HFFc6 (cell line): ENCODE data around the gene NUF2. TPM values are rescaled to one million over a fixed set of nuclear protein-coding genes. Genes with fewer than 3 reads are reported as not detected.

Experiments used
- DNase-seq: peaks from one replicate; pipeline ENCODE4 v3.0.0-alpha.2; 2018
- H3K27ac Mint-ChIP-seq: 2 replicates; pipeline ENCODE4 v1.8.0; 2020; ENCODE audit warnings: mild to moderate bottlenecking, mixed read lengths
- H3K27me3 Mint-ChIP-seq: 2 replicates; pipeline ENCODE4 v1.8.0; 2021; ENCODE audit warnings: mild to moderate bottlenecking, moderate library complexity, mixed read lengths; ENCODE audit not compliant: insufficient read depth
- H3K36me3 Mint-ChIP-seq: 2 replicates; pipeline ENCODE4 v1.8.0; 2021; ENCODE audit warnings: low read depth, mixed read lengths
- H3K4me1 Mint-ChIP-seq: 2 replicates; pipeline ENCODE4 v1.8.0; 2020; ENCODE audit warnings: low read depth, mixed read lengths
- H3K4me3 Mint-ChIP-seq: 2 replicates; pipeline ENCODE4 v1.8.0; 2020; ENCODE audit warnings: mild to moderate bottlenecking, moderate library complexity, mixed read lengths
- H3K9me3 Mint-ChIP-seq: 2 replicates; pipeline ENCODE4 v1.8.0; 2020; ENCODE audit warnings: mild to moderate bottlenecking, mixed read lengths
- total RNA-seq, 6 experiments: library from RNA; stranded (reverse); fragmentation: NEBNext Ultra II Directional; extraction: Animal tissue kit (Norgen Biotek cat#: 25700); gene quantifications; 2 replicates in 1 of 6; 3 replicates in 5 of 6; pipeline ENCODE4 v1.2.3, GENCODE V29; 2021
- TF ChIP-seq, protein P1 (sequence below): fragments of 200-600 bp; sonication (generic); IDR thresholded peaks from 2 replicates; pipeline ENCODE4 v1.5.0; 2021; ENCODE audit warnings: antibody characterized with exemption, mild to moderate bottlenecking

NUF2 gene
- total RNA-seq, 6 experiments from 2014 or later = 9.8 to 25.7 (median 23.8) TPM

DNA sequence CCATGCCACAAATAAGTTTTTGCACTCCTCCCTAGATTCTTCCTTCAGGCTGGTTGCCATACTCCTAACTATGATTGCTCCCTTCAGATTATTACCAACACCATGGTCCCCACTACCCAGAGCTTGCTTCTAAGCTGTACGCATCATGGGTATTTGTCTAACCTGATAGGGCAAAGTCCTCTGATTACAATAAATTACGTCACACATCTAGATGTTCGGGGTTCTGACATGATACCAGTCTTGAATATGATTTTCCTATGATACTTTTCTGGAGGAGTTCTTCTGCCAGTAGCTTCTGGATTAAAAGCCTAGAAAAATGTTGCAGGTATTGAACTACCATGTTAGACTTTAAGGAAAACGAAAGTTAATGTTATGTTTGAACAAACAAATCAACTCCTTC, 67.2 kb downstream of the NUF2 start:
- Mint-ChIP-seq H3K27me3 (peaks cover 5% of the 10 kb centered on the region), H3K36me3 (no peaks in the 10 kb centered on the region), H3K4me3 (peak overlapping the region; percentile 6; the same call in 1 of the 2 replicates), H3K9me3 (no peaks in the 10 kb centered on the region), H3K27ac (no peak overlapping the region), H3K4me1 (no peaks in the 10 kb centered on the region)
- no peak for DNase-seq
- TF ChIP-seq, protein P1, sequence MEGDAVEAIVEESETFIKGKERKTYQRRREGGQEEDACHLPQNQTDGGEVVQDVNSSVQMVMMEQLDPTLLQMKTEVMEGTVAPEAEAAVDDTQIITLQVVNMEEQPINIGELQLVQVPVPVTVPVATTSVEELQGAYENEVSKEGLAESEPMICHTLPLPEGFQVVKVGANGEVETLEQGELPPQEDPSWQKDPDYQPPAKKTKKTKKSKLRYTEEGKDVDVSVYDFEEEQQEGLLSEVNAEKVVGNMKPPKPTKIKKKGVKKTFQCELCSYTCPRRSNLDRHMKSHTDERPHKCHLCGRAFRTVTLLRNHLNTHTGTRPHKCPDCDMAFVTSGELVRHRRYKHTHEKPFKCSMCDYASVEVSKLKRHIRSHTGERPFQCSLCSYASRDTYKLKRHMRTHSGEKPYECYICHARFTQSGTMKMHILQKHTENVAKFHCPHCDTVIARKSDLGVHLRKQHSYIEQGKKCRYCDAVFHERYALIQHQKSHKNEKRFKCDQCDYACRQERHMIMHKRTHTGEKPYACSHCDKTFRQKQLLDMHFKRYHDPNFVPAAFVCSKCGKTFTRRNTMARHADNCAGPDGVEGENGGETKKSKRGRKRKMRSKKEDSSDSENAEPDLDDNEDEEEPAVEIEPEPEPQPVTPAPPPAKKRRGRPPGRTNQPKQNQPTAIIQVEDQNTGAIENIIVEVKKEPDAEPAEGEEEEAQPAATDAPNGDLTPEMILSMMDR = no peak

DNA sequence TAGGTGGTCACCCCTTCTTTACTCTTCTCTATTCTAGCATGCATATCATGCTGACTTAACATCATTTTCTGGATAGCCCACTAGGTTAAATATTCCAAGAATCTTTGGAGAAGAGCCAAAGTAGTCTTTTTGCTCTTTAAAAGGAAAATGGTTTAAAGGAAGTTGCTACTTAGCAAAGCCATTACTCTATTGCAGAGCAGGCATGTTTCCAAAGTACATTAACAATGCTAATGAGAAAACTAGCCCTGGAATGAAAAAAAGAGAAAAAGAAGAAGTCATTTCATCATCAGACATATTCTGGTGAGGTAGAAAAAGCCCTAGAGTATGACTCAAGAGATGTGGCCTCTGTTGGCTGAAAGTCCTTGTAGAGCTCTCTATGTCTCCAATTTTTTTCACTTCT, 74.0 kb downstream of the NUF2 start:
- H3K4me1 Mint-ChIP-seq = no peaks in the 10 kb centered on the region
- no peak overlapping the region for H3K4me3 Mint-ChIP-seq
- no peak overlapping the region for H3K27ac Mint-ChIP-seq
- H3K36me3 Mint-ChIP-seq = no peaks in the 10 kb centered on the region
- TF ChIP-seq, protein P1 = no peak
- peaks cover 22% of the 10 kb centered on the region for H3K27me3 Mint-ChIP-seq
- no peaks in the 10 kb centered on the region for H3K9me3 Mint-ChIP-seq
- no peak for DNase-seq

DNA sequence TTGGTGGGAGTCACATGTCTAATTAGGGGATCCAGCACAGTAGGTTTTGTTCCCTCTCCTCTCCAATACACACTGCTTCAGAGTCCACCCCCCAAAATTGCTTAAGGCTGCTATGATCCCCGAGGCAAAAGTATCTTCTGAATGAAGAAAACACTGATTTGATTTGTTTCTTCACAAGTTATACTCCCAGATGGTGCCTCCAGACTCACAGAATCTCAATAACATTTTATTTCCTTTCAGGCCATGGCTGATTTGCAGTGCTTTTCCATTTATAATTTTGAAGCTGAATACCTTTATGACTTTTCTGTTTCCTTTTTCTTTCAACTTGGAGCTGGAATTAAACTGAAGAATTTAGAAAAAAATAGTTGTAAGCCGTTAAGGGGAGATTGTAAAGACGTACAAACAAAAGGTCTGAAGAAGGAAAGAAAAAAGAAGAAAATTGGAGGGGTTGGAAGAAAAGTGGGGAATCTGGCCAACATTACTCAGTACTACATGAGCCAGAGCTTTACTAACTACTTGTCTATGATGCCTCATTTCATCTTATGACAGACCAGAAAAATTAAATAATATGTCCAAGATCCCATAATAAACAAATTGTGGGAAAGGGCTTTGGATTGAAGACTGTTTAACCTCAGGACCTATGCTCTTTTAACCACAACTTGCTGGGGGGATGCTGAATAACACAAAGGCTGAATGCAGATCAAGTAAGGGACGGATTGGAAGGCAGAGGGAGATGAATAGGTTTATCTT, 75.9 kb downstream of the NUF2 start:
- H3K36me3 Mint-ChIP-seq = no peaks in the 10 kb centered on the region
- no peak overlapping the region for H3K27ac Mint-ChIP-seq
- H3K9me3 Mint-ChIP-seq = no peaks in the 10 kb centered on the region
- H3K4me3 Mint-ChIP-seq = no peak overlapping the region
- DNase-seq = no peak
- peaks cover 4% of the 10 kb centered on the region; the same call in 1 of the 2 replicates for H3K4me1 Mint-ChIP-seq
- TF ChIP-seq, protein P1 = no peak
- peaks cover 24% of the 10 kb centered on the region for H3K27me3 Mint-ChIP-seq

DNA sequence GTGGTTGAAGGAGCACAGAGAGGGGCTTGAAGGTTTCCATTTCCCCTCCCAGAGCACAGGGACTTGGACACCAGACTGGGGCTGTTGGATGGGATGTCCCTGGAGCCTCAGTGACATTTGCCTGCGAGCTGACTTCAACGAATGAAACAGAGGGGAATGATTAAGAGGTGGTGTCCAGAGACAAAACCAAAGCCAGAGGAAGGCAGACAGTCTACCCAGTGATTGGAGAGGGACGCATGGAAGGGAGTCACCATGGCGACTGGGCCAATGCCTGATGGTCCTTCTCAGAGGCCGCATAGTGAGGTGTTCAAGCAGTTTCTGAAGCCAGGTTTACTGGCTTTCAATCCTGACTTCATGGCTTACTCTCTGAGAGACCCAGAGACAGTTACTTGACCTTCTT, 77.2 kb downstream of the NUF2 start:
- H3K36me3 Mint-ChIP-seq = no peaks in the 10 kb centered on the region
- no peak for DNase-seq
- no peaks in the 10 kb centered on the region for H3K9me3 Mint-ChIP-seq
- peaks cover 24% of the 10 kb centered on the region for H3K27me3 Mint-ChIP-seq
- H3K27ac Mint-ChIP-seq = no peak overlapping the region
- peaks cover 4% of the 10 kb centered on the region; the same call in 1 of the 2 replicates for H3K4me1 Mint-ChIP-seq
- no peak overlapping the region for H3K4me3 Mint-ChIP-seq
- TF ChIP-seq, protein P1 = no peak

DNA sequence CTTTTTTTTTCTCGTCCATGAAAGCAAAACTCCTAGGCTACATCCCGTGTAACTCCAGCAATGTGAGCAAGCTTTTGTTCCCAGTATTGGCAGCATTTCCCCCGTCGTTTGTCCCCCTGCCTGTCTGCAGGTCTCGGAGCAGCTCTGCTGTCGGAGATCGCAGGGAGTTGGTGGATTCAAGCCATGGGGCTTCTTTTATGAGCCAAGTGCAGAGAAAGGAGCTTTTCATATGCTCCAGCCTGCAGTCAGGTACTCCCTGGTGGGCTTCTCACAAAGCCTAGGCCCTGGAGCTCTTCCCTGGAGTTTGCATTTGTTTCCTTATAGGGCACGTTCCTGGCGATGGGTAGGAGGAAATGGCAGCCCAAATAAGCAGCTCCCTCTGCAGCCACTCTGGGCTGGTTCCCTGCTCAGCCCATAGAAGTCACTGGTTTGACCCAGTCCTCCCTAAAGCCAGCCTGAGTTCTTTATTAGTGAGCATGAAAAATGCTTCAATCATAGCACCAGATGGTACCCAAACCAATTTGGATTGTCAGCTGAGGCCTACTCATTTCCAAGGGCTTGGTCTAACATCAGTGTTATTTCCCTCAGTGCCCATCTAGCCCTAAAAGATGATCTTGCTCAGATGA, 78.3 kb downstream of the NUF2 start:
- H3K27ac Mint-ChIP-seq = no peak overlapping the region
- H3K9me3 Mint-ChIP-seq = no peaks in the 10 kb centered on the region
- TF ChIP-seq, protein P1 = no peak
- H3K27me3 Mint-ChIP-seq = peaks cover 24% of the 10 kb centered on the region
- no peak for DNase-seq
- H3K4me1 Mint-ChIP-seq = peaks cover 4% of the 10 kb centered on the region; the same call in 1 of the 2 replicates
- H3K4me3 Mint-ChIP-seq = no peak overlapping the region
- H3K36me3 Mint-ChIP-seq = no peaks in the 10 kb centered on the region
